ENCODE results near the gene E4F1.

The E4F1 gene

DNA sequence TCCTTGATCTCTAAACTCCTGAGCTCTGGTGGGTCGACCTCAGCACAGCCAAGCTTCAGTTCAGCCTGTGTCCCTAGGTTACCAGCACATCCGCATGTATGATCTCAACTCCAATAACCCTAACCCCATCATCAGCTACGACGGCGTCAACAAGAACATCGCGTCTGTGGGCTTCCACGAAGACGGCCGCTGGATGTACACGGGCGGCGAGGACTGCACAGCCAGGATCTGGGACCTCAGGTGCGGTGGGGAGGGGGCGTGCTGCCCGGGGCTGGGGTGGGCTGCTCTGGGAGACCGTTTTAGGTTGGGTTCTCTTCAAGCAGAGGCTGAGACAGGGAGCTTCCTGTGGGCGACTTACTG is 17.0 kb upstream of the E4F1 start:
- ATAC-seq = no peak
- TF ChIP-seq ZFP30 (CRISPR knock-in tag; IDR thresholded peaks at IDR 0.05) = no peak
- no peak for TF ChIP-seq PPARA (CRISPR knock-in tag; IDR thresholded peaks at IDR 0.05; ENCODE audit: borderline replicate concordance)
- TF ChIP-seq, protein P1, sequence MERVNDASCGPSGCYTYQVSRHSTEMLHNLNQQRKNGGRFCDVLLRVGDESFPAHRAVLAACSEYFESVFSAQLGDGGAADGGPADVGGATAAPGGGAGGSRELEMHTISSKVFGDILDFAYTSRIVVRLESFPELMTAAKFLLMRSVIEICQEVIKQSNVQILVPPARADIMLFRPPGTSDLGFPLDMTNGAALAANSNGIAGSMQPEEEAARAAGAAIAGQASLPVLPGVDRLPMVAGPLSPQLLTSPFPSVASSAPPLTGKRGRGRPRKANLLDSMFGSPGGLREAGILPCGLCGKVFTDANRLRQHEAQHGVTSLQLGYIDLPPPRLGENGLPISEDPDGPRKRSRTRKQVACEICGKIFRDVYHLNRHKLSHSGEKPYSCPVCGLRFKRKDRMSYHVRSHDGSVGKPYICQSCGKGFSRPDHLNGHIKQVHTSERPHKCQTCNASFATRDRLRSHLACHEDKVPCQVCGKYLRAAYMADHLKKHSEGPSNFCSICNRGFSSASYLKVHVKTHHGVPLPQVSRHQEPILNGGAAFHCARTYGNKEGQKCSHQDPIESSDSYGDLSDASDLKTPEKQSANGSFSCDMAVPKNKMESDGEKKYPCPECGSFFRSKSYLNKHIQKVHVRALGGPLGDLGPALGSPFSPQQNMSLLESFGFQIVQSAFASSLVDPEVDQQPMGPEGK (CRISPR knock-in tag; IDR thresholded peaks at IDR 0.05; ENCODE audit: borderline replicate concordance) = no peak
- no peak for TF ChIP-seq TOX (CRISPR knock-in tag; IDR thresholded peaks at IDR 0.05; ENCODE audit: borderline replicate concordance)
- TF ChIP-seq, protein P2, sequence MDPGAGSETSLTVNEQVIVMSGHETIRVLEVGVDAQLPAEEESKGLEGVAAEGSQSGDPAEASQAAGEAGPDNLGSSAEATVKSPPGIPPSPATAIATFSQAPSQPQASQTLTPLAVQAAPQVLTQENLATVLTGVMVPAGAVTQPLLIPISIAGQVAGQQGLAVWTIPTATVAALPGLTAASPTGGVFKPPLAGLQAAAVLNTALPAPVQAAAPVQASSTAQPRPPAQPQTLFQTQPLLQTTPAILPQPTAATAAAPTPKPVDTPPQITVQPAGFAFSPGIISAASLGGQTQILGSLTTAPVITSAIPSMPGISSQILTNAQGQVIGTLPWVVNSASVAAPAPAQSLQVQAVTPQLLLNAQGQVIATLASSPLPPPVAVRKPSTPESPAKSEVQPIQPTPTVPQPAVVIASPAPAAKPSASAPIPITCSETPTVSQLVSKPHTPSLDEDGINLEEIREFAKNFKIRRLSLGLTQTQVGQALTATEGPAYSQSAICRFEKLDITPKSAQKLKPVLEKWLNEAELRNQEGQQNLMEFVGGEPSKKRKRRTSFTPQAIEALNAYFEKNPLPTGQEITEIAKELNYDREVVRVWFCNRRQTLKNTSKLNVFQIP (CRISPR knock-in tag; IDR thresholded peaks at IDR 0.05; ENCODE audit: borderline replicate concordance, low read depth) = no peak
- TF ChIP-seq ARNTL (CRISPR knock-in tag; IDR thresholded peaks at IDR 0.05; ENCODE audit: borderline replicate concordance, low read depth) = no peak

DNA sequence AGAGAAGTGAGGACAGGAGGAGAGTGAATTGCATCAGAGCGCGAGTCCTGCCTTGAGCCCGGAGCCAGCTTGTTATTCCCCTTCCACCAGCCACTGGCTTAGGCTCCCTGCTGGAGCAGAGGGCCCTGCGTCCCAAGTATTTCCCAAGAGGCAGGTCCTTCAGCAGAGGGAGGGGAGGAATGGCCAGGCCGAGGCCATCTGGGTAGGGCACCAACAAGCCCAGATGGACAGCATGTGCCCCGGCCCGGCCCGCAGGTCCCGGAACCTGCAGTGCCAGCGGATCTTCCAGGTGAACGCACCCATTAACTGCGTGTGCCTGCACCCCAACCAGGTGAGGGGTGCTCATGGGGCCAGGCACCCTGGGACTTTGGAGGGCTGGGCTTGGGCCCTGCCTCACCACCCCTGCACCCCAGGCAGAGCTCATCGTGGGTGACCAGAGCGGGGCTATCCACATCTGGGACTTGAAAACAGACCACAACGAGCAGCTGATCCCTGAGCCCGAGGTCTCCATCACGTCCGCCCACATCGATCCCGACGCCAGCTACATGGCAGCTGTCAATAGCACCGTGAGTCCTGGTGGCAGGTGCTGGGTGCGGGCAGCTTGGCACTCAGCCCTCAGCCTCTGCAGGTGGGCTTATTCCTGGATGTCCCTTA is 16.5 kb upstream of the E4F1 start:
- no peak for ATAC-seq
- TF ChIP-seq PPARA (CRISPR knock-in tag; IDR thresholded peaks at IDR 0.05; ENCODE audit: borderline replicate concordance) (no peak), ZNF565 (CRISPR knock-in tag; conservative IDR thresholded peaks at IDR 0.05; ENCODE audit: low read depth) (no peak), CSDC2 (CRISPR knock-in tag; IDR thresholded peaks at IDR 0.05) (no peak), ISL1 (CRISPR knock-in tag; IDR thresholded peaks at IDR 0.05) (no peak), ZFP30 (CRISPR knock-in tag; IDR thresholded peaks at IDR 0.05) (no peak), ZC3H10 (CRISPR knock-in tag; IDR thresholded peaks at IDR 0.05) (no peak), ESRRG (CRISPR knock-in tag; IDR thresholded peaks at IDR 0.05) (no peak), GLIS3 (CRISPR knock-in tag; IDR thresholded peaks at IDR 0.05) (no peak), RARB (CRISPR knock-in tag; IDR thresholded peaks at IDR 0.05) (no peak), ZNF70 (CRISPR knock-in tag; IDR thresholded peaks at IDR 0.05) (no peak), OSR1 (CRISPR knock-in tag; IDR thresholded peaks at IDR 0.05) (no peak), ZNF8 (CRISPR knock-in tag; IDR thresholded peaks at IDR 0.05) (no peak)
- TF ChIP-seq, protein P1 (CRISPR knock-in tag; IDR thresholded peaks at IDR 0.05; ENCODE audit: borderline replicate concordance) = no peak
- TF ChIP-seq, protein P3, sequence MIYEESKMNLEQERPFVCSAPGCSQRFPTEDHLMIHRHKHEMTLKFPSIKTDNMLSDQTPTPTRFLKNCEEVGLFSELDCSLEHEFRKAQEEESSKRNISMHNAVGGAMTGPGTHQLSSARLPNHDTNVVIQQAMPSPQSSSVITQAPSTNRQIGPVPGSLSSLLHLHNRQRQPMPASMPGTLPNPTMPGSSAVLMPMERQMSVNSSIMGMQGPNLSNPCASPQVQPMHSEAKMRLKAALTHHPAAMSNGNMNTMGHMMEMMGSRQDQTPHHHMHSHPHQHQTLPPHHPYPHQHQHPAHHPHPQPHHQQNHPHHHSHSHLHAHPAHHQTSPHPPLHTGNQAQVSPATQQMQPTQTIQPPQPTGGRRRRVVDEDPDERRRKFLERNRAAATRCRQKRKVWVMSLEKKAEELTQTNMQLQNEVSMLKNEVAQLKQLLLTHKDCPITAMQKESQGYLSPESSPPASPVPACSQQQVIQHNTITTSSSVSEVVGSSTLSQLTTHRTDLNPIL (CRISPR knock-in tag; IDR thresholded peaks at IDR 0.05; ENCODE audit: low read depth) = no peak
- TF ChIP-seq, protein P4, sequence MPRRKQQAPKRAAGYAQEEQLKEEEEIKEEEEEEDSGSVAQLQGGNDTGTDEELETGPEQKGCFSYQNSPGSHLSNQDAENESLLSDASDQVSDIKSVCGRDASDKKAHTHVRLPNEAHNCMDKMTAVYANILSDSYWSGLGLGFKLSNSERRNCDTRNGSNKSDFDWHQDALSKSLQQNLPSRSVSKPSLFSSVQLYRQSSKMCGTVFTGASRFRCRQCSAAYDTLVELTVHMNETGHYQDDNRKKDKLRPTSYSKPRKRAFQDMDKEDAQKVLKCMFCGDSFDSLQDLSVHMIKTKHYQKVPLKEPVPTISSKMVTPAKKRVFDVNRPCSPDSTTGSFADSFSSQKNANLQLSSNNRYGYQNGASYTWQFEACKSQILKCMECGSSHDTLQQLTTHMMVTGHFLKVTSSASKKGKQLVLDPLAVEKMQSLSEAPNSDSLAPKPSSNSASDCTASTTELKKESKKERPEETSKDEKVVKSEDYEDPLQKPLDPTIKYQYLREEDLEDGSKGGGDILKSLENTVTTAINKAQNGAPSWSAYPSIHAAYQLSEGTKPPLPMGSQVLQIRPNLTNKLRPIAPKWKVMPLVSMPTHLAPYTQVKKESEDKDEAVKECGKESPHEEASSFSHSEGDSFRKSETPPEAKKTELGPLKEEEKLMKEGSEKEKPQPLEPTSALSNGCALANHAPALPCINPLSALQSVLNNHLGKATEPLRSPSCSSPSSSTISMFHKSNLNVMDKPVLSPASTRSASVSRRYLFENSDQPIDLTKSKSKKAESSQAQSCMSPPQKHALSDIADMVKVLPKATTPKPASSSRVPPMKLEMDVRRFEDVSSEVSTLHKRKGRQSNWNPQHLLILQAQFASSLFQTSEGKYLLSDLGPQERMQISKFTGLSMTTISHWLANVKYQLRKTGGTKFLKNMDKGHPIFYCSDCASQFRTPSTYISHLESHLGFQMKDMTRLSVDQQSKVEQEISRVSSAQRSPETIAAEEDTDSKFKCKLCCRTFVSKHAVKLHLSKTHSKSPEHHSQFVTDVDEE (CRISPR knock-in tag; IDR thresholded peaks at IDR 0.05) = no peak
- TF ChIP-seq, protein P5, sequence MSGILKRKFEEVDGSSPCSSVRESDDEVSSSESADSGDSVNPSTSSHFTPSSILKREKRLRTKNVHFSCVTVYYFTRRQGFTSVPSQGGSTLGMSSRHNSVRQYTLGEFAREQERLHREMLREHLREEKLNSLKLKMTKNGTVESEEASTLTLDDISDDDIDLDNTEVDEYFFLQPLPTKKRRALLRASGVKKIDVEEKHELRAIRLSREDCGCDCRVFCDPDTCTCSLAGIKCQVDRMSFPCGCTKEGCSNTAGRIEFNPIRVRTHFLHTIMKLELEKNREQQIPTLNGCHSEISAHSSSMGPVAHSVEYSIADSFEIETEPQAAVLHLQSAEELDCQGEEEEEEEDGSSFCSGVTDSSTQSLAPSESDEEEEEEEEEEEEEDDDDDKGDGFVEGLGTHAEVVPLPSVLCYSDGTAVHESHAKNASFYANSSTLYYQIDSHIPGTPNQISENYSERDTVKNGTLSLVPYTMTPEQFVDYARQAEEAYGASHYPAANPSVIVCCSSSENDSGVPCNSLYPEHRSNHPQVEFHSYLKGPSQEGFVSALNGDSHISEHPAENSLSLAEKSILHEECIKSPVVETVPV (CRISPR knock-in tag; IDR thresholded peaks at IDR 0.05) = no peak
- TF ChIP-seq, protein P2 (CRISPR knock-in tag; IDR thresholded peaks at IDR 0.05; ENCODE audit: borderline replicate concordance, low read depth) = no peak
